IMR-90 (cell line): ENCODE measurements around the gene CADM1. TPM values are rescaled to one million over a fixed set of nuclear protein-coding genes. Genes with fewer than 3 reads are reported as not detected.

ENCODE experiments used
- ATAC-seq: fragments of 200-7000 bp; cut with Tn5 transposase; 2 replicates; pipeline ENCODE4 v1.9.1; 2020; ENCODE audit warnings: low read depth, mild to moderate bottlenecking, moderate library complexity
- BruUV-seq: library from RNA; stranded (reverse); fragments of 400-500 nt; replicated peaks from 2 replicates; lab custom pipeline; 2021; lab: Mats Ljungman, UMichigan
- CTCF ChIA-PET: fragments of 300-600 bp; formaldehyde crosslinking; extraction: SDS; loops from one replicate; lab custom pipeline; 2021; ENCODE audit warnings: antibody characterized with exemption; lab: Yijun Ruan, JAX
- POLR2A ChIA-PET: fragments of 300-600 bp; sonication (Branson Sonifier 250); formaldehyde crosslinking; loops from one replicate; lab custom pipeline; 2022; ENCODE audit warnings: antibody characterized with exemption; ENCODE audit not compliant: unreplicated experiment; lab: Charles Lee
- DNase-seq: peaks from one replicate; pipeline ENCODE4 v3.0.0; 2013
- H2AFZ ChIP-seq: replicated peaks from 2 replicates; pipeline ENCODE3; 2013; ENCODE audit warnings: low read length, mild to moderate bottlenecking; ENCODE audit not compliant: poor library complexity
- H2AK5ac ChIP-seq: 2 replicates; pipeline ENCODE4 v1.6.1; 2013; ENCODE audit warnings: low read depth, low read length, inconsistent platforms
- H2AK9ac ChIP-seq: replicated peaks from 2 replicates; pipeline ENCODE3; 2013; ENCODE audit warnings: mild to moderate bottlenecking, low read depth, low read length, moderate library complexity; ENCODE audit not compliant: poor library complexity
- H2BK120ac ChIP-seq: 2 replicates; pipeline ENCODE4 v1.6.1; 2013; ENCODE audit warnings: low read depth, low read length, inconsistent platforms
- H2BK15ac ChIP-seq: 3 replicates; pipeline ENCODE4 v1.6.1; 2013; ENCODE audit warnings: low read depth, low read length, inconsistent platforms
- H2BK20ac ChIP-seq: 2 replicates; pipeline ENCODE4 v1.6.1; 2013; ENCODE audit warnings: low read depth, mild to moderate bottlenecking, inconsistent platforms, low read length, moderate library complexity
- H2BK5ac ChIP-seq: 2 replicates; pipeline ENCODE4 v1.6.1; 2013; ENCODE audit warnings: mild to moderate bottlenecking, low read depth, low read length, inconsistent platforms; ENCODE audit not compliant: poor library complexity, severe bottlenecking
- H3K14ac ChIP-seq: replicated peaks from 2 replicates; pipeline ENCODE4 v1.6.1; 2013; ENCODE audit warnings: low read depth, low read length, inconsistent platforms
- H3K18ac ChIP-seq: 2 replicates; pipeline ENCODE4 v1.6.1; 2013; ENCODE audit warnings: low read depth, low read length, control low read depth
- H3K23ac ChIP-seq: 2 replicates; pipeline ENCODE4 v1.6.1; 2013; ENCODE audit warnings: low read depth, low read length, inconsistent platforms
- H3K27ac ChIP-seq: 2 replicates; pipeline ENCODE4 v1.5.1; 2013; ENCODE audit warnings: mild to moderate bottlenecking, control low read depth, low read length; ENCODE audit not compliant: insufficient read depth
- H3K27me3 ChIP-seq: 2 replicates; pipeline ENCODE4 v1.6.1; 2013; ENCODE audit warnings: low read length; ENCODE audit not compliant: control insufficient read depth, insufficient read depth
- H3K36me3 ChIP-seq: 2 replicates; pipeline ENCODE4 v1.6.1; 2013; ENCODE audit warnings: low read length, mixed read lengths; ENCODE audit not compliant: control insufficient read depth, insufficient read depth
- H3K4ac ChIP-seq: 2 replicates; pipeline ENCODE4 v1.6.1; 2013; ENCODE audit warnings: low read depth, low read length, inconsistent platforms
- H3K4me1 ChIP-seq: 2 replicates; pipeline ENCODE4 v1.6.1; 2013; ENCODE audit warnings: low read length, mixed read lengths; ENCODE audit not compliant: control insufficient read depth, insufficient read depth
- H3K4me2 ChIP-seq: 2 replicates; pipeline ENCODE4 v1.6.1; 2013; ENCODE audit warnings: low read depth, mild to moderate bottlenecking, control low read depth, low read length, moderate library complexity
- H3K4me3 ChIP-seq: 2 replicates; pipeline ENCODE4 v1.5.1; 2013; ENCODE audit warnings: low read depth, mild to moderate bottlenecking, control low read depth, low read length, moderate library complexity; ENCODE audit not compliant: insufficient read depth
- H3K56ac ChIP-seq: 2 replicates; pipeline ENCODE4 v1.6.1; 2013; ENCODE audit warnings: low read length, inconsistent platforms; ENCODE audit not compliant: insufficient read depth; ENCODE audit errors: extremely low read depth
- H3K79me1 ChIP-seq, 2 experiments: 2 replicates each; pipeline ENCODE4 v1.6.1; 2013; ENCODE audit warnings: low read length in 2 of 2, inconsistent platforms in 1 of 2, low read depth in 1 of 2
- H3K9ac ChIP-seq: 2 replicates; pipeline ENCODE4 v1.6.1; 2013; ENCODE audit warnings: low read depth, low read length, control low read depth
- H3K9me1 ChIP-seq: 2 replicates; pipeline ENCODE4 v1.6.1; 2013; ENCODE audit warnings: low read length, inconsistent platforms; ENCODE audit not compliant: insufficient read depth
- H3K9me3 ChIP-seq: 2 replicates; pipeline ENCODE4 v1.6.1; 2013; ENCODE audit warnings: low read length; ENCODE audit not compliant: control insufficient read depth, insufficient read depth
- H4K20me1 ChIP-seq: 2 replicates; pipeline ENCODE4 v1.6.1; 2013; ENCODE audit warnings: low read length, inconsistent platforms; ENCODE audit not compliant: insufficient read depth
- H4K5ac ChIP-seq: 2 replicates; pipeline ENCODE4 v1.6.1; 2013; ENCODE audit warnings: mild to moderate bottlenecking, low read depth, low read length, control low read depth
- H4K8ac ChIP-seq, 2 experiments: 2 replicates each; pipeline ENCODE4 v1.6.1; 2013; ENCODE audit warnings: low read depth in 2 of 2, low read length in 2 of 2, control low read depth in 1 of 2, inconsistent platforms in 1 of 2
- H4K91ac ChIP-seq: 2 replicates; pipeline ENCODE4 v1.6.1; 2013; ENCODE audit warnings: low read depth, low read length, inconsistent platforms; ENCODE audit not compliant: insufficient read depth
- BHLHE40 ChIP-seq: fragments of 150-350 bp; IDR thresholded peaks from 2 replicates; pipeline ENCODE4 v1.6.1; 2016; ENCODE audit warnings: mild to moderate bottlenecking, low read depth, low read length
- CEBPB ChIP-seq: IDR thresholded peaks from 2 replicates; pipeline ENCODE4 v1.6.1; 2012; ENCODE audit warnings: low read depth, low read length, improper control_type of control experiment
- CHD1 ChIP-seq: IDR thresholded peaks from 2 replicates; pipeline ENCODE4 v1.6.1; 2012; ENCODE audit warnings: low read depth, low read length, improper control_type of control experiment
- CTCF ChIP-seq: conservative IDR thresholded peaks from 2 replicates; pipeline ENCODE4 v1.5.1; 2012; ENCODE audit warnings: mild to moderate bottlenecking, low read depth, low read length, improper control_type of control experiment
- ELK1 ChIP-seq: fragments of 150-350 bp; IDR thresholded peaks from 2 replicates; pipeline ENCODE4 v1.6.1; 2016; ENCODE audit warnings: low read depth, mild to moderate bottlenecking, low read length, moderate library complexity, borderline replicate concordance
- FOS ChIP-seq: fragments of 150-350 bp; IDR thresholded peaks from 2 replicates; pipeline ENCODE4 v1.6.1; 2016; ENCODE audit warnings: low read depth, low read length
- MAFK ChIP-seq: IDR thresholded peaks from 2 replicates; pipeline ENCODE4 v1.6.1; 2012; ENCODE audit warnings: low read depth, low read length, improper control_type of control experiment
- MAZ ChIP-seq: IDR thresholded peaks from 2 replicates; pipeline ENCODE4 v1.6.1; 2012; ENCODE audit warnings: low read depth, mild to moderate bottlenecking, low read length, improper control_type of control experiment, moderate library complexity, borderline replicate concordance
- MXI1 ChIP-seq: IDR thresholded peaks from 2 replicates; pipeline ENCODE4 v1.6.1; 2012; ENCODE audit warnings: low read depth, mild to moderate bottlenecking, low read length, moderate library complexity, borderline replicate concordance
- NFE2L2 ChIP-seq: fragments of 150-350 bp; IDR thresholded peaks from 2 replicates; pipeline ENCODE4 v1.6.1; 2016; ENCODE audit warnings: low read depth, mild to moderate bottlenecking, low read length
- POLR2A ChIP-seq: IDR thresholded peaks from 2 replicates; pipeline ENCODE4 v1.6.1; 2012; ENCODE audit warnings: mild to moderate bottlenecking, low read depth, low read length
- RAD21 ChIP-seq: IDR thresholded peaks from 2 replicates; pipeline ENCODE4 v1.6.1; 2012; ENCODE audit warnings: low read length, improper control_type of control experiment
- RCOR1 ChIP-seq: IDR thresholded peaks from 2 replicates; pipeline ENCODE4 v1.6.1; 2012; ENCODE audit warnings: mild to moderate bottlenecking, low read length, improper control_type of control experiment; ENCODE audit not compliant: insufficient replicate concordance
- RFX5 ChIP-seq: IDR thresholded peaks from 2 replicates; pipeline ENCODE4 v1.8.0; 2012; ENCODE audit warnings: low read depth, mild to moderate bottlenecking, low read length, moderate library complexity
- SMC3 ChIP-seq: fragments of 150-350 bp; IDR thresholded peaks from 2 replicates; pipeline ENCODE4 v1.6.1; 2016; ENCODE audit warnings: low read depth, mild to moderate bottlenecking, antibody characterized with exemption, low read length, moderate library complexity
- WGBS, 2 experiments: methylation state at CpG; one replicate each; pipeline versions ENCODE4 v1.1.5 to v1.1.7; 2013; ENCODE audit warnings: missing lambda C conversion rate in 2 of 2; ENCODE audit not compliant: insufficient read length in 1 of 2; ENCODE audit errors: extremely low coverage in 2 of 2; 5-methylcytosine and 5-hydroxymethylcytosine counted together
- dilution Hi-C: fragments of 300-500 bp; cut with HindIII; formaldehyde crosslinking; loops from one replicate; pipeline ENCODE4 v1.14.3; 2018; ENCODE audit warnings: low sequenced_read_pairs; ENCODE audit not compliant: unreplicated experiment
- in situ Hi-C: fragments of 300-500 bp; cut with MboI; formaldehyde crosslinking; loops from 3 replicates; pipeline ENCODE4 v1.14.3; 2019; ENCODE audit warnings: low sequenced_read_pairs, inconsistent platforms, mixed read lengths
- intact Hi-C: fragments of 100-400 bp; cut with micrococcal nuclease; formaldehyde crosslinking; loops from 2 replicates; pipeline ENCODE4 v1.10.0; 2022
- polyA plus RNA-seq, 3 experiments: library from polyadenylated mRNA; depleted of rRNA; stranded (reverse); fragments of >200 nt; gene quantifications; 2 replicates each; pipeline ENCODE4 v1.2.3, GENCODE V29; 2012; ENCODE audit warnings: low replicate concordance in 1 of 3
- total RNA-seq: library from RNA; depleted of rRNA; stranded (reverse); fragments of >200 nt; gene quantifications from 2 replicates; pipeline ENCODE4 v1.2.3, GENCODE V29; 2012

The CADM1 gene
- total and polyA plus RNA-seq, 2 of the 4 experiments (the other 2 are of a cell fraction) = 28.8 to 77.1 TPM

GRCh38 chr11:115146425-115146824 is 357.8 kb downstream of the CADM1 start:
- Histone ChIP-seq H3K4me3 (no peak overlapping the region), H2BK15ac (no peak overlapping the region), H3K4me1 (no peaks in the 10 kb centered on the region), H3K4ac (no peak overlapping the region), H2BK120ac (no peak overlapping the region), H3K9me3 (no peaks in the 10 kb centered on the region), H2AFZ (no peak overlapping the region), H3K14ac (no peak overlapping the region), H3K27ac (no peak overlapping the region), H3K27me3 (peaks cover 19% of the 10 kb centered on the region), H4K91ac (no peak overlapping the region), H2BK5ac (no peak overlapping the region), H4K5ac (no peak overlapping the region), H3K36me3 (no peaks in the 10 kb centered on the region), H2BK20ac (no peak overlapping the region), H2AK5ac (no peak overlapping the region), H3K9me1 (no peaks in the 10 kb centered on the region), H2AK9ac (no peak overlapping the region), H3K9ac (no peak overlapping the region), H3K4me2 (no peak overlapping the region), H4K20me1 (no peaks in the 10 kb centered on the region), H3K56ac (no peak overlapping the region), H3K79me1 (no peaks in the 10 kb centered on the region), H4K8ac (no peak overlapping the region), H3K18ac (no peak overlapping the region), H3K23ac (no peak overlapping the region)
- TF ChIP-seq CTCF (no peak), NFE2L2 (no peak), MAFK (no peak), CHD1 (no peak), RCOR1 (no peak), POLR2A (no peak), MXI1 (no peak), SMC3 (no peak), CEBPB (no peak), RAD21 (no peak), RFX5 (no peak), BHLHE40 (no peak), ELK1 (no peak), FOS (no peak), MAZ (no peak)
- POLR2A ChIA-PET = no interaction called here
- WGBS, 2 experiments = no CpG with 5 or more reads among the region's 6 CpGs
- in situ Hi-C loops = no loop called here
- ATAC-seq = no peak
- CTCF ChIA-PET = interaction anchor here (0.7 kb wide), 2 partner anchors 328 to 1903 kb away, joined by 4 to 5 read pairs; no protein-coding TSS in a partner anchor
- DNase-seq = no peak
- no TSS peak for BruUV-seq
- dilution Hi-C loops = no loop called here
- intact Hi-C loops = no loop called here
